WERI-Rb-1 (cell line): ENCODE results near the gene MCTP1.
A peak's percentile ranks its signal among the peaks of the same experiment; 100 is the strongest.

Experiments
- DNase-seq: peaks from one replicate; pipeline ENCODE4 v3.0.0-alpha.2; 2020
- H3K27ac ChIP-seq: fragments of 250-450 bp; sonication (Bioruptor Pico); 2 replicates; pipeline ENCODE4 v1.5.1; 2020; ENCODE audit warnings: mild to moderate bottlenecking, moderate library complexity
- H3K27me3 ChIP-seq: fragments of 250-450 bp; sonication (Bioruptor Pico); 2 replicates; pipeline ENCODE4 v1.5.1; 2021; ENCODE audit warnings: mild to moderate bottlenecking, low read depth, moderate library complexity; ENCODE audit not compliant: insufficient read depth, severe bottlenecking
- H3K36me3 ChIP-seq: fragments of 250-450 bp; sonication (Bioruptor Pico); 2 replicates; pipeline ENCODE4 v1.5.1; 2020; ENCODE audit warnings: mild to moderate bottlenecking, moderate library complexity
- H3K4me3 ChIP-seq: 2 replicates; pipeline ENCODE4 v1.5.1; 2011; ENCODE audit warnings: low read depth, mild to moderate bottlenecking, control low read depth, low read length
- H3K9me3 ChIP-seq: fragments of 250-450 bp; sonication (Bioruptor Pico); 2 replicates; pipeline ENCODE4 v1.5.1; 2021; ENCODE audit warnings: mild to moderate bottlenecking, moderate library complexity; ENCODE audit not compliant: severe bottlenecking
- CTCF ChIP-seq: IDR thresholded peaks from 2 replicates; pipeline ENCODE4 v1.5.1; 2011; ENCODE audit warnings: low read depth, mild to moderate bottlenecking, control low read depth, inconsistent platforms, low read length

MCTP1 gene

GRCh38 chr5:95026718-95027117 lies 258.2 kb downstream of the MCTP1 start:
- H3K9me3 ChIP-seq, result no peaks in the 10 kb centered on the region
- no peaks in the 10 kb centered on the region for H3K36me3 ChIP-seq
- no peak overlapping the region for H3K4me3 ChIP-seq
- H3K27me3 ChIP-seq, result no peaks in the 10 kb centered on the region
- DNase-seq, result no peak
- no peak for TF ChIP-seq CTCF
- peak overlapping the region; percentile 48 for H3K27ac ChIP-seq

GRCh38 chr5:95022967-95023695 lies 261.8 kb downstream of the MCTP1 start:
- H3K36me3 ChIP-seq, result no peaks in the 10 kb centered on the region
- H3K27ac ChIP-seq, result no peak overlapping the region
- no peaks in the 10 kb centered on the region for H3K9me3 ChIP-seq
- no peaks in the 10 kb centered on the region for H3K27me3 ChIP-seq
- DNase-seq, result no peak
- H3K4me3 ChIP-seq, result no peak overlapping the region
- no peak for TF ChIP-seq CTCF

- Histone ChIP-seq H3K27ac (no peak overlapping the region), H3K4me3 (no peak overlapping the region), H3K27me3 (no peaks in the 10 kb centered on the region), H3K9me3 (no peaks in the 10 kb centered on the region), H3K36me3 (no peaks in the 10 kb centered on the region)
- TF ChIP-seq CTCF, result no peak
- no peak for DNase-seq
Measured at GRCh38 chr5:95020345-95020744, 264.5 kb downstream of the MCTP1 start.

GRCh38 chr5:95018946-95019345 lies 265.9 kb downstream of the MCTP1 start:
- no peaks in the 10 kb centered on the region for H3K9me3 ChIP-seq
- no peak for TF ChIP-seq CTCF
- no peaks in the 10 kb centered on the region for H3K36me3 ChIP-seq
- no peaks in the 10 kb centered on the region for H3K27me3 ChIP-seq
- DNase-seq, result no peak
- H3K4me3 ChIP-seq, result no peak overlapping the region
- H3K27ac ChIP-seq, result no peak overlapping the region

GRCh38 chr5:95018511-95018910 lies 266.4 kb downstream of the MCTP1 start:
- DNase-seq, result no peak
- TF ChIP-seq CTCF, result no peak
- Histone ChIP-seq H3K27me3 (no peaks in the 10 kb centered on the region), H3K4me3 (no peak overlapping the region), H3K9me3 (no peaks in the 10 kb centered on the region), H3K27ac (no peak overlapping the region), H3K36me3 (no peaks in the 10 kb centered on the region)

- H3K27ac ChIP-seq, result no peak overlapping the region
- H3K9me3 ChIP-seq, result no peaks in the 10 kb centered on the region
- TF ChIP-seq CTCF, result no peak
- H3K36me3 ChIP-seq, result no peaks in the 10 kb centered on the region
- no peak for DNase-seq
- H3K27me3 ChIP-seq, result no peaks in the 10 kb centered on the region
- H3K4me3 ChIP-seq, result no peak overlapping the region
Measured at GRCh38 chr5:95009812-95010211, 275.1 kb downstream of the MCTP1 start.
